Measurements from ENCODE around the gene P4HB. TPM values are rescaled to one million over a fixed set of nuclear protein-coding genes. Genes with fewer than 3 reads are reported as not detected.
A peak's percentile ranks its signal among the peaks of the same experiment; 100 is the strongest.

Gene P4HB
- total RNA-seq, 4 donors from 2014 or later: 385 to 594 (median 472) TPM

- Histone ChIP-seq H3K4me1 (peaks cover 0 to 19% (median 4%) of the 10 kb centered on the region in 4 donors), H3K27me3 (no peaks in the 10 kb centered on the region), H3K9me3 (no peaks in the 10 kb centered on the region), H3K36me3 (peaks cover 0 to 30% (median 10%) of the 10 kb centered on the region in 3 donors), H3K27ac (no peak overlapping the region), H3K4me3 (no peak overlapping the region)
- no peak for DNase-seq (ENCODE audit: low spot score in 2 of 2)
- TF ChIP-seq POLR2A (IDR thresholded peaks at IDR 0.05) (no peak), CTCF (IDR thresholded peaks at IDR 0.05) (no peak), EP300 (IDR thresholded peaks at IDR 0.05) (no peak)
- WGBS, 2 donors: 51 to 52% methylated on average over 15 to 16 of the region's 17 CpGs
Observed at GRCh38 chr17:81838753-81839255, 21.5 kb downstream of the P4HB start.

DNA sequence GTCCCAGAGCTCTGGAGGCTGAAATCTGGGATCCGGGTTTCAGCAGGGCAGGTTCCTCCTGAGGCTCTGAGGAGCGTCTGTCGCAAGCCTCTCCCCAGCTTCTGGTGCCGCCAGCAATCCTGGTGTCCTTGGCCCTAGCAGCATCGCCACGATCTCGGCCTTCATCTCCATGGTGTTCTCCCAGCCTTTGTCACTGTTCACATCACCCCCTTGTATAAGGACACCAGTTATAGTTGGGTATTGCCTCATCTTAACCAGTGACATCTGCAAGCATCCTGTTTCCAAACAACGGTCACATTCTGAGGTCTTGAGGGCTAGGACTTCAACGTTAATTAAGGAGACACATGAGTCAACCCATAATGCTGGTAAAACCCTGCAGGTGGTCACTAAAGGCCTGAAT lies 22.7 kb downstream of the P4HB start:
- H3K9me3 ChIP-seq: no peaks in the 10 kb centered on the region
- DNase-seq (ENCODE audit: low spot score in 2 of 2): no peak
- H3K27ac ChIP-seq: no peak overlapping the region
- no peak for TF ChIP-seq CTCF (IDR thresholded peaks at IDR 0.05)
- TF ChIP-seq POLR2A (IDR thresholded peaks at IDR 0.05): no peak
- TF ChIP-seq EP300 (IDR thresholded peaks at IDR 0.05): no peak
- peaks cover 0 to 16% (median 8%) of the 10 kb centered on the region in 4 donors for H3K4me1 ChIP-seq
- no peaks in the 10 kb centered on the region for H3K27me3 ChIP-seq
- 66 to 72% methylated on average over 9 of the region's 9 CpGs for WGBS, 2 donors
- H3K36me3 ChIP-seq: peaks cover 0 to 19% (median 0%) of the 10 kb centered on the region in 3 donors
- no peak overlapping the region for H3K4me3 ChIP-seq

GRCh38 chr17:81834831-81835267 lies 25.5 kb downstream of the P4HB start, which contains the start of gene PPP1R27:
TSS of gene PPP1R27 (minus strand) at chr17:81835050. CDS start at chr17:81834953, 97 bp downstream.
- Histone ChIP-seq H3K4me3 (peak within 1 kb of the TSS in 3 of 4 donors; percentile 72 to 83 (median 77)), H3K36me3 (peaks cover 0 to 3% (median 0%) of the 10 kb centered on the region in 3 donors), H3K4me1 (peaks cover 0 to 34% (median 17%) of the 10 kb centered on the region in 4 donors), H3K27me3 (no peaks in the 10 kb centered on the region), H3K27ac (peak within 1 kb of the TSS; percentile 85 to 96 (median 93)), H3K9me3 (no peaks in the 10 kb centered on the region)
- 86 to 93% methylated on average over 17 to 26 of the region's 26 CpGs for WGBS, 2 donors
- TF ChIP-seq EP300 (IDR thresholded peaks at IDR 0.05) (no peak), CTCF (IDR thresholded peaks at IDR 0.05) (no peak), POLR2A (IDR thresholded peaks at IDR 0.05) (no peak)
- DNase-seq (ENCODE audit: low spot score in 2 of 2): no peak

DNA sequence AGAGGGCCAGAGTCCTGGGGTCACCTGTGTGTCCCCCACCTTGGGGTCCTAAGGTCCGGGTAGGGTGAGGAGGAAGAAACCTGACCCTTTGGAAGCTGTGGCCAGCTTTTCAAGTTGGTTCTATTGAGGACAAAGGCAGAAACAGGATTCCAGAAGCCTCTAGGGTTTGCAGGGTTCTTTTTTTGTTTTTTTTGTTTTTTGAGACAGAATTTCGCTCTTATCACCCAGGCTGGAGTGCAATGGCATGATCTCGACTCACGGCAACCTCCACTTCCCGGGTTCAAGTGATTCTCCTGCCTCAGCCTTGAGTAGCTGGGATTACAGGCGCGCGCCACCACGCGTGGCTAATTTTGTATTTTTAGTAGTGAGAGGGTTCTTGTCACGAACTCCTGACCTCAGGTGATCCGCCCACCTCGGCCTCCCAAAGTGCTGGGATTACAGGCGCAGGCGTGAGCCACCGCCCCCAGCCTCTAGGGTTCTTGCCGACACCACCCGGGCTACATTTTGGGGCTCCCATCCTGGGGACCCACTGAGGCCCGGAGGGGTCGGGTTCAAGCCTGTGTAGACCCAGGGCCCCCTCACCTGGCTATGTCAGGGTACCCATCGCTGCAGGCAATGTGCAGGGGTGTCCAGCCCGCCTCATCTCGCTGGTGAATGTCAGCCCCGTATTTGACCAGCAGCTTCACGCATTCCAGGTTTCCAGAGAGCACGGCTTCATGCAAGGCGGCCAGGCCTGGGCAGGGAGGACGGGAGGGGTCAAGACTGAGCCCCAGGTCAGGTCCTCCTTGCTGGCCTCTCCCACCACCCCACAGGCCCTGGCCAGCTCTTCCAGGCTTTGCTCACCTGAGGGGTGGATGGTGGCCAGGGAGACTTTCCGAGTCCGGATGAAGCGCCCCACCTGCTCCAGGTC lies 26.2 kb downstream of the P4HB start:
- no peaks in the 10 kb centered on the region for H3K9me3 ChIP-seq
- peaks cover 0 to 6% (median 0%) of the 10 kb centered on the region in 3 donors for H3K36me3 ChIP-seq
- TF ChIP-seq POLR2A (IDR thresholded peaks at IDR 0.05) (no peak), EP300 (IDR thresholded peaks at IDR 0.05) (no peak), CTCF (IDR thresholded peaks at IDR 0.05) (no peak)
- H3K27ac ChIP-seq: peak overlapping the region; percentile 85 to 96 (median 93)
- DNase-seq (ENCODE audit: low spot score in 2 of 2): no peak
- H3K4me1 ChIP-seq: peaks cover 0 to 41% (median 17%) of the 10 kb centered on the region in 4 donors
- WGBS, 2 donors: 79 to 84% methylated on average over 25 to 31 of the region's 31 CpGs
- peak overlapping the region; percentile 72 to 83 (median 77) for H3K4me3 ChIP-seq
- H3K27me3 ChIP-seq: no peaks in the 10 kb centered on the region

Data from tibial nerve (tissue), 4 donors.